ENCODE results near the gene GPC2. TPM values are rescaled to one million over a fixed set of nuclear protein-coding genes. Genes with fewer than 3 reads are reported as not detected.

Gene GPC2
- total RNA-seq, 1 experiment from 2014 or later, result 17.9 TPM

GRCh38 chr7:100212631-100213286 is 35.6 kb upstream of the GPC2 start:
- ChIA-PET CTCF (no interaction called here), RAD21 (ENCODE audit: low non-redundant PET in 1 of 2, low total read pairs in 2 of 2, uncharacterized antibody in 2 of 2, unreplicated experiment in 2 of 2) (no interaction called here), POLR2A (no interaction called here)
- no peak overlapping the region for H3K9ac ChIP-seq (ENCODE audit: low read length)
- H3K36me3 ChIP-seq (ENCODE audit: control insufficient read depth in 1 of 2, insufficient read depth in 2 of 2, low read length in 2 of 2), result no peaks in the 10 kb centered on the region
- ATAC-seq (no peak), DNase-seq (ENCODE audit: low read depth, low spot score) (no peak)
- no peak overlapping the region for H2AFZ ChIP-seq (ENCODE audit: low read depth, low read length, poor library complexity, severe bottlenecking)
- intact Hi-C loops (cut with micrococcal nuclease), result no loop called here
- no peak overlapping the region for H3K4me2 ChIP-seq (ENCODE audit: low read length)
- H4K20me1 ChIP-seq (ENCODE audit: insufficient read depth), result no peaks in the 10 kb centered on the region
- TF ChIP-seq CBX3 (IDR thresholded peaks at IDR 0.05; ENCODE audit: low read depth) (no peak), ZFX (IDR thresholded peaks at IDR 0.05) (no peak), ATF3 (IDR thresholded peaks at IDR 0.05) (no peak), SRF (IDR thresholded peaks at IDR 0.05; ENCODE audit: low read depth) (no peak), MAX (IDR thresholded peaks at IDR 0.05) (no peak), REST (IDR thresholded peaks at IDR 0.05; ENCODE audit: low read depth) (no peak), RAD21 (IDR thresholded peaks at IDR 0.05; ENCODE audit: low read depth) (no peak), SIN3A (IDR thresholded peaks at IDR 0.05; ENCODE audit: low read depth) (no peak), POLR2A (IDR thresholded peaks at IDR 0.05; ENCODE audit: borderline replicate concordance, extremely low read depth, insufficient read depth, insufficient read length) (no peak), EZH2phosphoT487 (IDR thresholded peaks at IDR 0.05; ENCODE audit: borderline replicate concordance) (no peak), EGR1 (IDR thresholded peaks at IDR 0.05; ENCODE audit: low read depth) (no peak), YY1 (IDR thresholded peaks at IDR 0.05; ENCODE audit: extremely low read depth, insufficient replicate concordance, low read depth, low read length) (no peak), ELF1 (IDR thresholded peaks at IDR 0.05; ENCODE audit: borderline replicate concordance, low read depth) (no peak), FOSL1 (IDR thresholded peaks at IDR 0.05; ENCODE audit: low read depth) (no peak)
- H3K79me2 ChIP-seq (ENCODE audit: insufficient read depth, low read length), result no peaks in the 10 kb centered on the region
- no peak overlapping the region for H3K27ac ChIP-seq (ENCODE audit: low read depth, low read length)
- no TSS peak for BruUV-seq (replicated peaks)
- no peaks in the 10 kb centered on the region for H3K9me3 ChIP-seq (ENCODE audit: control insufficient read depth in 1 of 2, insufficient read depth in 1 of 2, low read depth in 1 of 2, low read length in 2 of 2)
- H3K4me3 ChIP-seq (replicated peaks in 1 of 2; ENCODE audit: low read depth in 1 of 2, low read length in 2 of 2), result no peak overlapping the region
- H3K9me2 ChIP-seq (ENCODE audit: insufficient read depth), result no peaks in the 10 kb centered on the region
- peaks cover 0 to 5% of the 10 kb centered on the region in 2 experiments; a peak in 1 of 4 replicates for H3K4me1 ChIP-seq (ENCODE audit: control insufficient read depth in 1 of 2, insufficient read depth in 2 of 2, low read length in 2 of 2)
- no peaks in the 10 kb centered on the region for H3K27me3 ChIP-seq (ENCODE audit: insufficient read depth, low read length)

Measured in HCT116 (cell line).